NCI-H748 (cell line): ENCODE results near the gene ACTRT2.

Experiments used
- DNase-seq: peaks from one replicate; lab custom pipeline; 2025; ENCODE audit not compliant: unreplicated experiment; lab: John Stamatoyannopoulos, UW

ACTRT2 gene

DNA sequence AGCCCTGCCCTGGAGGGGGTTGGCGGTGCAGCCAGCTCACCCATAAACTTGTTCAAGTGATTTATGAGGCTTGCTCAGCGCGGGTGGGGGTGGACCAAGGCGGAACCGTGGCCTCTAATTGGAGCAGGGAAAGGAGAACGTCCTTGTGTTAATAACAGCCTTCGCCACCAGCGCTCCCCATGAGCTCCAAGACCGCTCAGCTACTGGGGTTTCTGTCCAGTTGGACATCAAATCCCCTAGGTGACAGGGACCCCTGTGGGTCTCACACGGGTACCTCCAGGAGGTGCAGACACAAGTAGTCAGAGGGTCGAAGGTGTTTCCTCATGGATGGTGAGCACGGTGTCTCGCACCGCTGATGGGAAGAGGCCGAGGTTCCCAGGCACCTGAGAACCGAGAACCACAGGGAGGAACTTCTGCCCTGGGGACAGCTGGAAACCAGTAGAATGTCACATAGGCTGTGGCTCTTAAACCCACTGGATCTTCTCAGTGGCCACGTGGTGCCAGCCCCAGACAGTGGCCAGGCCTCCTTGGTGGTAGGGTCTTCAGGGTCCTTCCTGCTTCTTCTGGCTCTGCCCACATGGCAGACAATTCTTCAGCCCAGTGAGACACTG is 3.7 kb upstream of the ACTRT2 start:
- no peak for DNase-seq

DNA sequence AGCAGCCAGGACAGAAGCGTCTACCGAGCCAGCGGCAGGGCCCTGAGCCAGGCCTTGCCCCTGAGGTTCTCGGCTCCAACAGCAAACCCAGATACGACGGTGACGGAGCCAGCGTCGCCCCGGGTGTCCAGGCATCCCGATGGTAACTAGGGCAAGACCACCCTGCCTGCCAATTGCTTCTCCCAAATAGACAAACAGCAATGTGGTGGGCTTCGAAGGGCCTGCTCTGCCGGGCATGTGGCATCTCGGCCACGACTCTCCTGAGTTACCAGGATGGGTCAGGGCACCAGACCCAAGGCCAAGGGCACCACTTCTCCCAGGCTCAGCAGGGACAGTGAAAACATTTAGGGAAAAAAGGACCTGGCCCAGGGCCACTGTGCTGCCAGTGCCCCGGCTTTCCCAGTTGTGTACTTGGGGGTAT is 3.2 kb upstream of the ACTRT2 start:
- DNase-seq = no peak

DNA sequence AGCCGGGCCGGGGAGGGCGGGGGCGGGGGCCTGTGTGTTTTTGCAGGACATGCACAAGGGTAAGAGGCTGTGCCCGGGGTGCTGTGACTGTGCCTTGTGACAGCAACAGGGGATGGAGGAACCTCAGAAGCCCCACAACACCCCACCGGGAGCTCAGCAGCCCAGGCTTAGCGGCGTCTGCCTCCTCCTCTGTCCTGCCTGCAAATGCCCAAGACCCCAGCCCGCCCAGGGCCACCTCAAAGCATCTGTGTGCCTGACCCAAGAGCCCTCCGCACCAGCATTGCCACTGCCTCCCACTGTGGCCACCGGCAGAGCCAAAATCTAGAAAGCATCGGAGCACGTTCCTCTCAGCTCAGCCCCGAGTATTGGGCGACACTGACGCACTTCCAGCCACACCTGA is 2.7 kb upstream of the ACTRT2 start:
- DNase-seq = no peak

DNA sequence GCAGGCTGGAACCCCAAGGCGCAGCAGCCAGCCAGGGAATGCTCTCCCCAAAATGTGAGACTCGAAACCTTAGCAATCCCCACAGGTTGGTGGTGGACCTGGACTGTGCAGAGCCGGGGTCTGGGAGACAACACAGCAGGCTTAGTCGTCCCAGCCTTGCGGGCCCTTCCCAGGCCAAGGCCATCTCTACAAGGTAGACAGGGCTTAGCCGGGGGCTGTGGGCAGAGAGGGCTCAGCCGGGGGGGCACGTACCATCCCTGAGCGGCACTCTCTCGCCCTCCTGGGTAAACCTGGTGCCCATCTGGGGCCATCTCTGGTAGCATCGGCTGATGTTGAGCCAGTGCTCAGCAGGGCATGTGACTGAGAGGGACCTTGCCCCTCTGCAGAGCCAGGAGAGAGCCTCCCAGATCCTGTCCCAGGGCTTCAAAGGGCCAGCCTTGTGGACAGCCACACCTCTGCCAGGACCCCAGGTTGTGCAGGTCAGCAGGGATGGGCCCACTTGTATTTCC is 2.2 kb upstream of the ACTRT2 start:
- DNase-seq = no peak

DNA sequence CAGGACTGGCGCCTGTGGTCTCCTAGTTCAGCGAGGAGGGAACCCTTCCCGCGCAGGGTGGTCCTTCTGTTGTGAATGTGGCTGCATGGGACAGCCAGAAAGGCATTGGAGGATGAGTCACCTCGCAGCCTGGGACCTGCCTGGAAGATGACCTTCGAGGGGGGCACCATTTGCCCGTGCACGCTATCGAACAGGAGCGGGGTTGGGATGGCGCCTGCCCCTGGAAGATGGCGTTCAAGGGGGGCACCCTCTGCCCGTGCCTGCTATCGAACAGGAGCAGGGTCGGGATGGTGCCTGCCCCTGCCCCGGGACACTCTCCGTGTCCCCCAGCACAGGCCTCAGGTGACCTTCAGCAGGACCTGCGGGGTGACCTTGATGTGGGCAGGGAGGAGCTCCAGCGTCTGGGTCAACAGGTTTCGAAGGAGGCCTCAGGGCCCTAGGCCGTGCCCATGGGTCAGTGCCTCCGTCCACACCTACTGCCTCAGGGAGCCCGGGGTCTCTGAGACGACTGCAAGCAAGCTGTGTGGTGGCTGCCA is 1.7 kb upstream of the ACTRT2 start:
- DNase-seq = no peak

DNA sequence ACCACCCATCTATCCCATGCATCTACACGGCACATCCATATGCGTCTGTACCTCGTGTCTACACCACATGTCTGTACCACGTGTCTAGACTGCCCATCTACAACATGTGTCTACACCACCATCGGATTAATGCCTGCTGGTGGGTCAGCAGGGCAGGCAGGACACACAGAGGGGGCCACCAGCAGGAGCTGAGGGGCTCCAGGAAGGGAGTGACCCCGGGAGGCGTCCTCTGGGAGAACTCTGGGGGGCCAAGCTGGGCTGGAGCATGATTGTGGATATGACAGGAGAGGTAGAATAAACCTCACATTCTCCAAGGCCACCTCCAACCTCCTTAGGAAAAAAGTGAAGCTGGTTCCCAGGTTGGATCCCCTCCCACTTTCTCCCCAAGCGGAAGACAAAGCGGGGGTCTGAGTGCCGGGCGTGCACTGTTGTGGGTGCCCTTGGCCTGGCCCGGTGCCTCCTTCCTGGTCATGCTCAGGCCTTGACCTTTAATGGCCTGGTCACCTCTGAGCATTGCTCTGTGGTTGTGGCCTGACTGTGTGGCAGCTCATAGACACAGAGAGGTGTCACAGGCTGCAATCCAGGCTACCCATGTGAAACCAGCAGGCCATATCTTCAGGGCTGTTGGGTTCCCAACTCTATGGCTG is 881 bp upstream of the ACTRT2 start:
- DNase-seq = no peak

DNA sequence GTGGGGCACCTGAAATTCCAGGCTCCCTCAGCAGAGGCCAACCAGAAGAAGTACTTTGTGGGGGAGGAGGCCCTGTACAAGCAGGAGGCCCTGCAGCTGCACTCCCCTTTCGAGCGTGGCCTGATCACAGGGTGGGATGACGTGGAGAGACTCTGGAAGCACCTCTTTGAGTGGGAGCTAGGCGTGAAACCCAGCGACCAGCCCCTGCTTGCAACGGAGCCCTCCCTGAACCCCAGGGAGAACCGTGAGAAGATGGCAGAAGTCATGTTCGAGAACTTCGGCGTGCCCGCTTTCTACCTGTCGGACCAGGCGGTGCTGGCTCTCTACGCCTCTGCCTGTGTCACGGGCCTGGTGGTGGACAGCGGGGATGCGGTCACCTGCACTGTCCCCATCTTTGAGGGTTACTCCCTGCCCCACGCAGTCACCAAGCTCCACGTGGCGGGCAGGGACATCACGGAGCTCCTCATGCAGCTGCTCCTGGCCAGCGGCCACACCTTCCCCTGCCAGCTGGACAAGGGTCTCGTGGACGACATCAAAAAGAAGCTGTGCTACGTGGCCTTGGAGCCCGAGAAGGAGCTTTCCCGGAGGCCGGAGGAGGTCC is 634 bp downstream of the ACTRT2 start:
- no peak for DNase-seq

DNA sequence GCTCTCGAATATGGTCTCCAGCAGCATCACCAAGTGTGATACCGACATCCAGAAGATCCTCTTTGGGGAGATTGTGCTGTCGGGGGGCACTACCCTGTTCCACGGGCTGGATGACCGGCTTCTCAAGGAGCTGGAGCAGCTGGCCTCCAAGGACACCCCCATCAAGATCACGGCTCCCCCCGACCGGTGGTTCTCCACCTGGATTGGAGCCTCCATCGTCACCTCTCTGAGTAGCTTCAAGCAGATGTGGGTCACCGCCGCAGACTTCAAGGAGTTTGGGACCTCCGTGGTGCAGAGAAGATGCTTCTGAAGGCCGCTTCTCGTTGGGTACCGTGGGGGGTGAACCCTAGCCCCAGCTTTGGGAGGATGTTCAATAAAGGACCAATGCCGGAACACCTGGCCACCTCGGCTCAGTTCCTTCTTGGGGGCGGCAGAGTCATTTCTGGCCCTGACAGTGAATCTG is 1.3 kb downstream of the ACTRT2 start:
- no peak for DNase-seq

DNA sequence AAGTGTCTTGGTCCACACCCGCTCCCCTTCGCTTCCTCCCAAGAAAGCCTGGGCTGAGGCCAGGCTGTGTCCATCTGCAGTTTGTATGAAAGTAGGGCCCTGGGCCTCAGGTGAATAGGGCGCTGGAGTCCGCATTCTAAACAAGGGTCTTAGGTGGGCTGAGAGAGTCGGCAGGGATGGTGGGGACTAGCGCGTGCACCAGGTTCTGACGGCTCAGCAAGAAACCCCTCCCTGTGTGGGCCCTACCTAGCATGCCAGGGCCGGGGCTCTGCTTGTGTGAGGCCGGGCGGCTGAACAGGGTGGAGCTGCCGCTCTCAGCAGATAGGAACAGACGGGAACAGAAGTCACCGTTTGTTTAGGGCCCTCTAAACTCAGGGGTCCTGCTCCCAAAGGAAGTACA is 1.7 kb downstream of the ACTRT2 start:
- no peak for DNase-seq

DNA sequence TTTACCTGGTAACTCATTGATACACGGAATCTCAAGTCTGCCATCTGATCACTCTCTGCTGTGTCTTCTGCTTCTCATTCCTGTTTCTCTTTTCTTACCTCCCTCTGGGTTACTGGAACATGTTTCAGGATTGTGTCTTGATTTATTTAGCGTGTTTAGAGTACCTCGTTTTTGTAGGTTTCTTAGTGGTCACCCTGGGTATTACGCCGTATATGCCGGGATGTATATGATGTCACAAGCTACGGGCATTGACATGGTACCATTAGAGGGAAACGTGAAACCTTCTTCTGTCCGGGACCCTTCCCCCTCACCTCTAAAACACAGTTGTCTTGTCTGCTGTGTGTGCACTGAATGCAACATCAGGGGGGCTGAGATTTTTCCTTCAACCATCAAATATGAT is 2.8 kb downstream of the ACTRT2 start:
- no peak for DNase-seq

DNA sequence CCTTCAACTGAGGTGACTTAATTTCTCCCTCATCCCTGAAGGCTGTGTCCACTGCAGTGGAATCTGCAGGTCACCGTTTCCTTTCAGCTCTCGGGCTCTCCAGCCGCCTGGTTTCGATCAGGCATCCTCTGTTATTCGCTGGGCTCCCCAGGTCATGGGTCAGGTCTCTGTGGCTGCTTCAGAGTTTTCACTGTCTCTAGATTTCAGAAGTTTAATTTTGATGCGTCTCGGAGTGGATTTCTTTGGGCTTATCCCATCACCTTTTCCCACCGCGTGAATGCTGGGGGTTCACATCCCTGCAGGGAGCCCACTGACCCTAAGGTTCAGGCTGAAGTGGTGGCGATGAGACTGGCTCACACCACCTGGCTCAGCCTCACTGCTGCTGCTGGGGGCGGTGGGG is 3.3 kb downstream of the ACTRT2 start:
- no peak for DNase-seq

DNA sequence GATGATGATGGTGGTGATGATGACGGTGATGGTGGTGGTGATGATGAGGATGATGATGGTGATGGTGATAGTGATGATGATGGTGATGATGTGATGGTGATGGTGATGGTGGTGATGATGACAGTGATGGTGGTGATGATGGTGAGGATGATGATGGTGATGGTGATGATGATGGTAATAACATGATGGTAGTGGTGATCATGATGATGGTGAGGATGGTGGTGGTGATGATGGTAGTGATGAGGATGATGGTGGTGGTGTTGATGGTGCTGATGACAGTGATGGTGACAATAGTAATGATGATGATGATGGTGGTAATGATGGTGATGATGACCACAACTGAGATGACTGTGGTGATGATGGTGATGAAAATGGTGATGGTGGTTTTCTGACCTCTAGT is 4.9 kb downstream of the ACTRT2 start:
- DNase-seq = no peak

DNA sequence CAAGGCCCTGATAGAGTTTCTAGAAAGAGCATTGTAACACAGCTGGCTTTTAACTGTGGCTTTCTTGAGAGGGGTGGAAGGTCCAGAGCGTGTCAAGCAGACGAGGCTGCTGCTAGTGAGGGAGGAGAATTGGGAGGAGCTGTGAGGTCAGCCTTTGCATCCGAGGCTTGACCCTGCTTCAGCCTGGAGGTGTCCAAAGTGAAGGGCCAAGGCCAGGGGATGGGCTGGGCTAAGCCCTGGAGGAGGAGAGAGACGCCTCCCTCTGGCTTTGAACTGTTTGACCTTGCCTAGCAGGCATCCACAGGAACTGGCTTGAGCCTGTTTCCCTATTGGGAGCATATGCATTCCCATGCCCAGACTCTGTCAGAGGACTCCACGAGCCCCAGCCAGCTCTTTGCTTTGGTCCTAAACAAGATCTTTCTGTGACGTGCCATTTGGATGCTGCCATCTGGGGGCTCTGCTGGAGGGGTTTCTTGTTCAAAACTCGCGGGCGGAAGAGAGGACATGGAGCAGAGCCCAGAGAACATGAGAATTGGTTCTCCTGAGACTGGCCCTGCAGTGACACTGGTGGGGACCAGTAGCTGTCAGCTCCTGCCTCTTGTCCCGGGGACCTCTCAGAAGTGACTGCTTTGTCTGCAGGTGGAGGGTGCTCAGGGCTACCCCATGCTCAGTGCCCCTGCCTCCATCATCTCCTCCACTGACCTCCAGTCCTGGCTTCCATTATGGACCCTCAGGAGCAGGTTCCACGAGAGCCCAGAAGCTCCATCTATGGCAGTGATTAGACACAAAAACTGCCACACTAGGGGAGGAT is 5.5 kb downstream of the ACTRT2 start:
- DNase-seq = no peak

DNA sequence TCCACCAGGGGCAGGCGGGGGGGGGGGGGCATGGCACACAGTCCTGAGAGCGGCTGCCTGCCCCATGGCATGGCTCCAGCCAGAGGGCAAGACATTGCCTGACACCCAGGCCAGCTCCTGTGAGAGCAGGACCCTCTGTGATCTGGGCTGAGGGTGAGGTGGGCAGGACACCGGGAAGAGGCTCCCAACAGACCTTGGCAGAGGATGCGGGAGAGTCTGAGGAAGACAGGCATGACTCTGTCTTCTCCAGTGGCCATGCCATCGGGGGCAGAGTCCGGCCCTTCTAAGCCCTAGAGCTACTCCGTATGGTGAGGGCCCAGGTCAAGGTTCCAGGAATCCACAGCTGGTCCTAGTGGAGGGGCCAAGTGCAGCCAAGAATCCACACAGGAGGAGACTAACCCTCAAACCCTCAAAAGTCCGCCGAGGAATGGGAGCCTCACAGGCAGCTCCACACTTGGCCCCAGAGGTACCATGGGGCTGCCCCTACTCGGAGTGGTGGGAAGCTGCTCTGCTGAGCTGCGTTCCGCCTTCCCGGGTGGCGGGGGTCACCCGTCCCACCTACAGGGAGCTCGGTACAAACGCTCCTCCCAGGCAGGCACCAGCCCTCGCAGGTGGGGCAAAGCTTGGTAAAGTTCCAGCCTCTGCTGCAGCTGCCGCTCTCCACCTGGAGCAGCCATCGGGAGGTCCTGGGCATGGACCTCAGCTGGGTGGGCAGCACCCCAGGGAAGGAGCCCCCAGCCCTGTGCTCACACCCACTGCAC is 6.5 kb downstream of the ACTRT2 start:
- no peak for DNase-seq

DNA sequence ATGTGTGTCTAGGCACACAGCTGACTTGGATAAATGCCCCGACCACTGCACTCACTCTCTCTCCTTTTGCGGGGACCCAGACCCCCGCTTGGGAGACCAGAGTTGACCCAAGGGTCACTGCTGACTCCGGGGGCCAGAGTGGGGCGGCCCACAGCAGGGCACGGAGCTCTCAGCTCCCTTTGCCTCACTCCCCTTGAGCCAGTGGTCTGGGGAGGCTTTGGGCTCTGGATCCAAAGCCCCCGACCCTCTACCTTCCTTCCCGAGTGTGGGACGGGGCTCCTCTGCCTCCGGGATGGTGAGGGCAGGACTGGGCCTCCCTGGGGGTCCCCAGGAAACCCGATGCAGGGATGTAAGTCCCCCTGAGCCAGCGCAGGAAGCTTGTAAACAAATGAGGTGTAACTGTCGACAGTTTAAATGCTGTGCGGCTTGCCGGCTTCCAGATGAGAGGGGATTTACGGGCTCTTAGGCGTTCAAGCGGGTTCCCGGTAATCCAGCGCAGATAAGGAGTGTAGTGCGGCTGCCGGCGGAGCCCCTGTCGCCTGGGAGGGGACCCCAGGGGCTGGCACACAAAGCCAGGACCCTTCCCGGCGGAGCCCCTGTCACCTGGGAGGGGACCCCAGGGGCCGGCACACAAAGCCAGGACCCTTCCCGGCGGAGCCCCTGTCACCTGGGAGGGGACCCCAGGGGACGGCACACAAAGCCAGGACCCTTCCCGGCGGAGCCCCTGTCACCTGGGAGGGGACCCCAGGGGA is 7.4 kb downstream of the ACTRT2 start:
- DNase-seq = no peak

DNA sequence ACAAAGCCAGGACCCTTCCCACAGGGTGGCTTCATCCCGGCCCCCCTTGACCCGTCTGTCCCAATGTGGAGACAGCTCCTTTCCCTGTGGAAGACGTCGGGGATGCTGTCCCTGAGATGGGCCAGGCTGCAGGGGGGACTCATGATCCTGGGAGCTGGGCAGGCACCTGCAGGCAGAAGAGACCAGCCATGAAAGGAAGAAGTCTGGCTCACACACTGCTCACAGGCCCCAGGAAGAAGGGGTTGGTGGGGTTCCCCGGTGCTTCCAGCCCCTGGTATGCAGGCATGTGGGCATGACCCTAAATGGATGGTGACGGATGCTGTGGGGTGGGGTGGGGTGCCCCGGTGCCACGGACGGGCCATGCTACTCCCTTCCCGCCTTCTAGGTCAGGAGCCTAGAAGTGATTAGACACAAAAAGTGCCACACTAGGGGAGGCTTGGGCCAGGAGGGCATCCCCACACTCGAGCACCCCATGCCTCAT is 8.3 kb downstream of the ACTRT2 start:
- DNase-seq = no peak

DNA sequence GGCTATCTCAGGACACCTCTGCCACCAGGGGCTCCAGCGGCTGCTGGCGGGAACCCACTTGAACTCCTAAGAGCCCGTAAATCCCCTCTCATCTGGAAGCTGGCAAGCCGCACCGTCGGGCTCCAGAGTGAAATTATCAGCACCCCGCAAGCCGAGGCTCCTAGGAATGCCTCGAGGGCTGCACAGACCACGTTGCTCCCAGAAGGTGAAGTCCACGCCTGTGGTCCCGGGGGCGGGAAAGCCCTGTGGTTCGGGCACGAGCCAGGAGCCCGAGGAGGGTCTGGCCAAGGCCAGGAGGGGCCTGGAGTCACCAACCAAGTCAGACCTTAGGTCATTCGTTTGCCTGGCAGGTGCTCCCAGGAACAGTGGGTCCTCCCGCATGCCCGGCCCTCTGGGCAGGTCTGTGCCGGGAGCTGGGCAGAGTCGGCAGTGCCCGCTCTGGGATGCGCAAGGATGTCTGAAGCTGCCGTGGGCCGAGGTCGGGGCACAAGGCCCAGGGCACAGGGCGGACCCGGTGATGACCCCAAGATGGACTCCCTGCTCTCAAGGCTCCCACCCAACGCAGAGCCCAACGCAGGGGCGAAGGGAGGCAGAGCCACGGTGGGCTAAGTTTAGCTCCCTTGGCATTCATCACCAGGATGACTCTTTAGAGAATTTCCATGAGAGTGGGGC is 8.9 kb downstream of the ACTRT2 start:
- no peak for DNase-seq

DNA sequence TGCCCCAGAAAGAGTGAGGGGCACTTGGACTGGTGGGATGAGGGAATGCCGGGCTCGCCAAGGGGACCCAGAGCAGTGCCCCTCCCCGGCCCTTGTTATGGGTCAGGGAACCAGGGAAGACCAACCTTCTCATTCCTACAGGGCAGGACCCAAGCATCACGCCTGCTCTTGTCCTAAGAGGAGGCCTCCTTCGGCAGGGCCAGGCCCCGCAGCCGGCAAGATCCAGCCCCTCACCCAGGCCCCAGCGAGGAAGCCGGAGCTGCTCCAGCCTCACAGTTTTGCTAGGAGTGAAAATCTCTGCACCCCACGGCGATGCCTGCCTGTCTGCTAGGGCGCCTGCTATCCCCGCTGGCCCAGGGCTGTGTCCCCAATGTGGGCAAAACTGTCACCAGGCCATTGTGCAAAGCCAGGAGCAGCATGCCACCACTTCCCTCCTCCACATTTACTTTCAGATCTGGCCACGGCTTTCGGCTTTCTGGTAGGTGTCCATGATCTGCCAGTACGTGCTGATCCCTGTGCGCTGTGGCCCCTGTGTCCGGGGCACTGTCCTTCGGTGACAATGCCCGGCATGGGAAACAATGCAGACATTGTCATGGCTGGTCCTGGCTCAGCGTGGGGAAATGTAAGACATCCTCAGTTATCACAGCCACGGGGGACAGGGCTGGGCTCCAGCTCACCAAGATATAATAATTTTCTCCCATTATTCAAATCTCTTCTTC is 9.6 kb downstream of the ACTRT2 start:
- no peak for DNase-seq
